NB4 (cell line): ENCODE results near the gene TOPORS.

Experiments
- POLR2A ChIP-seq: IDR thresholded peaks from 2 replicates; pipeline ENCODE4 v1.6.1; 2011; ENCODE audit warnings: mild to moderate bottlenecking; ENCODE audit not compliant: insufficient read length; ENCODE audit errors: extremely low read depth
- TF ChIP-seq, protein P1 (sequence below): IDR thresholded peaks from one replicate; pipeline ENCODE4 v1.5.1; 2012; ENCODE audit warnings: low read depth, low read length

DNA sequence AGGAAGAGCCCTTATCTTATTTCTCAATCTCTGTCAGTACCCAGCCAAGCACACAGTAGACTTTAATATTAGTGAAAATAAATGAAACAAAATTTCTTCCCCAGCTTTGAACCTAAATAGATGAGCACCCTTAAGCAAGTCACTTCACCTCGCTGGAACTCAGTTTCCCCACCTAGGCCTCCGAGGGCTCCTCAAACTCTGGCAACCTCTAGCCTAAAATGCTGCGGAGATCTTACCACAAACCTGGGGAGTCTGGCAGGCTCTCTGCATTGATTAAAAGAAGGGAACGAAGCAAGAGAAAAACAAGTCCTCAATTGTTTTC is 26.7 kb downstream of the TOPORS start:
- TF ChIP-seq, protein P1, sequence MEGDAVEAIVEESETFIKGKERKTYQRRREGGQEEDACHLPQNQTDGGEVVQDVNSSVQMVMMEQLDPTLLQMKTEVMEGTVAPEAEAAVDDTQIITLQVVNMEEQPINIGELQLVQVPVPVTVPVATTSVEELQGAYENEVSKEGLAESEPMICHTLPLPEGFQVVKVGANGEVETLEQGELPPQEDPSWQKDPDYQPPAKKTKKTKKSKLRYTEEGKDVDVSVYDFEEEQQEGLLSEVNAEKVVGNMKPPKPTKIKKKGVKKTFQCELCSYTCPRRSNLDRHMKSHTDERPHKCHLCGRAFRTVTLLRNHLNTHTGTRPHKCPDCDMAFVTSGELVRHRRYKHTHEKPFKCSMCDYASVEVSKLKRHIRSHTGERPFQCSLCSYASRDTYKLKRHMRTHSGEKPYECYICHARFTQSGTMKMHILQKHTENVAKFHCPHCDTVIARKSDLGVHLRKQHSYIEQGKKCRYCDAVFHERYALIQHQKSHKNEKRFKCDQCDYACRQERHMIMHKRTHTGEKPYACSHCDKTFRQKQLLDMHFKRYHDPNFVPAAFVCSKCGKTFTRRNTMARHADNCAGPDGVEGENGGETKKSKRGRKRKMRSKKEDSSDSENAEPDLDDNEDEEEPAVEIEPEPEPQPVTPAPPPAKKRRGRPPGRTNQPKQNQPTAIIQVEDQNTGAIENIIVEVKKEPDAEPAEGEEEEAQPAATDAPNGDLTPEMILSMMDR: no peak
- TF ChIP-seq POLR2A: no peak
